Measurements from ENCODE around the gene RASL11B. TPM values are rescaled to one million over a fixed set of nuclear protein-coding genes. Genes with fewer than 3 reads are reported as not detected.

Gene RASL11B
- total and polyA plus RNA-seq, 2 of the 13 experiments (the other 11 are each of a cell fraction or from before 2014, with no cell fraction given): 0.07 to 0.20 TPM

DNA sequence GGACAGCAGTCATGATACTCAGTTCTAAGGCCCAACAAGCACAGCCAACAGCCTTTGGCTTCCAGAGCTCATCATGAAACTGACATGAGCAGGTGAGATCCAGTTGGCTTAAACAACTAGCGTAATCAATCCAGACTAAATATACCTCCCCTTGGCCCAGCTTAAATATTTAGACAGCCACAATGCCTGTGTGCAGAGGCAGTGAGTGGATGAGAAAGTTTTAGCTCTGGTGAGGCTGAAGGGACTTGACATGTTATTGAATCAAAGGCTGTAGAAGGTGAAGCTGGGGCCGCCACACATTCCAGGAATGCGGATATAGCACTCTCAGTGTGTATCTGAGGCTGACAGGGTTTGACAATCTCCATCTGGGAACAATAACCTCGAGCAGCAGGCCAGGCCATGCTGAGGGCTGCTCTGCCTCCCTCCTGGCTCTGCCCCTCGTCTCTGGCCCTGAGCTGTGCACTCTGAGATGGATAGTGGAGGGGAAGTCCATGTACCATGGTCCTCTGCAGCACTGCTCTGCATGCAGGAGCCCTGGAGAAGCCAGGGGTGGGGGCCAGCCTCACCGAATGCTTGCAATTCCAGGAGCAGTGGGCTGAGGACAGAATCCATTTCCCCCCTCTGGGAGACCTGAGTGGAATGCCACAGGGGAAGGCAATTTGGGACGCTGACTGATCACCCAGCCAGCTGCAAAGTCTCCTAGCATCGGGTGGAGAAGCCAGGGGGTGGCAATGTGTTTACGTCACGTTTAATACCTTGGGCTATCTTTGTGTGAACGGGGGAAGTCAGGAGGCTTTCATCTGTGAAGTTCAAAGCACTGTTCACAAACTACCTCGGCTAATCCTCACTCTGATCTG is 37.3 kb upstream of the RASL11B start (continued):
- TF ChIP-seq SOX13 (IDR thresholded peaks at IDR 0.05): no peak
- TF ChIP-seq SOX13 (CRISPR knock-in tag; conservative IDR thresholded peaks at IDR 0.05 in 1 of 2, IDR thresholded peaks at IDR 0.05 in 1 of 2): peak in 1 of 2 experiments; percentile 44; a peak in 1 of 4 replicates
- TF ChIP-seq TBX2 (CRISPR knock-in tag; IDR thresholded peaks at IDR 0.05; ENCODE audit: borderline replicate concordance): peak; percentile 66; the same call in 1 of the 2 replicates
- TF ChIP-seq ZMYM3 (CRISPR knock-in tag; IDR thresholded peaks at IDR 0.05): 0 out of 2 replicates have a peak, but pooled peaks have one; percentile 28
- TF ChIP-seq KLF6 (CRISPR knock-in tag; IDR thresholded peaks at IDR 0.05): no peak
- TF ChIP-seq NAIF1 (CRISPR knock-in tag; IDR thresholded peaks at IDR 0.05; ENCODE audit: borderline replicate concordance): no peak
- peak; percentile 45; the same call in 1 of the 2 replicates for TF ChIP-seq TARDBP (CRISPR knock-in tag; IDR thresholded peaks at IDR 0.05)
- peak; percentile 68; the same call in 1 of the 2 replicates for TF ChIP-seq ZNF292 (CRISPR knock-in tag; IDR thresholded peaks at IDR 0.05; ENCODE audit: borderline replicate concordance, low read depth)
- no peak for TF ChIP-seq PHF21A (CRISPR knock-in tag; IDR thresholded peaks at IDR 0.05)
- TF ChIP-seq MEIS2 (CRISPR knock-in tag; IDR thresholded peaks at IDR 0.05): peak; percentile 66
- peak; percentile 98 for TF ChIP-seq TEAD3 (CRISPR knock-in tag; optimal IDR thresholded peaks at IDR 0.05; ENCODE audit: borderline replicate concordance)
- no peak for TF ChIP-seq ATRX (CRISPR knock-in tag; IDR thresholded peaks at IDR 0.05; ENCODE audit: borderline replicate concordance)
- TF ChIP-seq HNF4A (CRISPR knock-in tag; IDR thresholded peaks at IDR 0.05): peak; percentile 27; the same call in 1 of the 2 replicates
- 0 out of 2 replicates have a peak, but pooled peaks have one; percentile 18 for TF ChIP-seq RXRA (CRISPR knock-in tag; IDR thresholded peaks at IDR 0.05)
- no peak for TF ChIP-seq RFXANK (CRISPR knock-in tag; IDR thresholded peaks at IDR 0.05)
- no peak for TF ChIP-seq HNRNPUL1 (IDR thresholded peaks at IDR 0.05; ENCODE audit: low read depth, low read length)
- TF ChIP-seq, protein P1, sequence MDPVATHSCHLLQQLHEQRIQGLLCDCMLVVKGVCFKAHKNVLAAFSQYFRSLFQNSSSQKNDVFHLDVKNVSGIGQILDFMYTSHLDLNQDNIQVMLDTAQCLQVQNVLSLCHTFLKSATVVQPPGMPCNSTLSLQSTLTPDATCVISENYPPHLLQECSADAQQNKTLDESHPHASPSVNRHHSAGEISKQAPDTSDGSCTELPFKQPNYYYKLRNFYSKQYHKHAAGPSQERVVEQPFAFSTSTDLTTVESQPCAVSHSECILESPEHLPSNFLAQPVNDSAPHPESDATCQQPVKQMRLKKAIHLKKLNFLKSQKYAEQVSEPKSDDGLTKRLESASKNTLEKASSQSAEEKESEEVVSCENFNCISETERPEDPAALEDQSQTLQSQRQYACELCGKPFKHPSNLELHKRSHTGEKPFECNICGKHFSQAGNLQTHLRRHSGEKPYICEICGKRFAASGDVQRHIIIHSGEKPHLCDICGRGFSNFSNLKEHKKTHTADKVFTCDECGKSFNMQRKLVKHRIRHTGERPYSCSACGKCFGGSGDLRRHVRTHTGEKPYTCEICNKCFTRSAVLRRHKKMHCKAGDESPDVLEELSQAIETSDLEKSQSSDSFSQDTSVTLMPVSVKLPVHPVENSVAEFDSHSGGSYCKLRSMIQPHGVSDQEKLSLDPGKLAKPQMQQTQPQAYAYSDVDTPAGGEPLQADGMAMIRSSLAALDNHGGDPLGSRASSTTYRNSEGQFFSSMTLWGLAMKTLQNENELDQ (CRISPR knock-in tag; IDR thresholded peaks at IDR 0.05; ENCODE audit: borderline replicate concordance): no peak
- no peak for TF ChIP-seq SRF (IDR thresholded peaks at IDR 0.05; ENCODE audit: low read depth, low read length)
- no peak for TF ChIP-seq NR2F1 (CRISPR knock-in tag; IDR thresholded peaks at IDR 0.05)
- no peak for TF ChIP-seq ZNF75D (CRISPR knock-in tag; IDR thresholded peaks at IDR 0.05; ENCODE audit: borderline replicate concordance)
- peak; percentile 64 for TF ChIP-seq ELF3 (CRISPR knock-in tag; IDR thresholded peaks at IDR 0.05)
- TF ChIP-seq RNF2 (conservative IDR thresholded peaks at IDR 0.05; ENCODE audit: low read depth): no peak
- no peak for TF ChIP-seq CEBPG (CRISPR knock-in tag; IDR thresholded peaks at IDR 0.05)
- TF ChIP-seq PHF8 (CRISPR knock-in tag; IDR thresholded peaks at IDR 0.05): no peak
- no peak for TF ChIP-seq NFYB (CRISPR knock-in tag; IDR thresholded peaks at IDR 0.05)
- TF ChIP-seq, protein P2, sequence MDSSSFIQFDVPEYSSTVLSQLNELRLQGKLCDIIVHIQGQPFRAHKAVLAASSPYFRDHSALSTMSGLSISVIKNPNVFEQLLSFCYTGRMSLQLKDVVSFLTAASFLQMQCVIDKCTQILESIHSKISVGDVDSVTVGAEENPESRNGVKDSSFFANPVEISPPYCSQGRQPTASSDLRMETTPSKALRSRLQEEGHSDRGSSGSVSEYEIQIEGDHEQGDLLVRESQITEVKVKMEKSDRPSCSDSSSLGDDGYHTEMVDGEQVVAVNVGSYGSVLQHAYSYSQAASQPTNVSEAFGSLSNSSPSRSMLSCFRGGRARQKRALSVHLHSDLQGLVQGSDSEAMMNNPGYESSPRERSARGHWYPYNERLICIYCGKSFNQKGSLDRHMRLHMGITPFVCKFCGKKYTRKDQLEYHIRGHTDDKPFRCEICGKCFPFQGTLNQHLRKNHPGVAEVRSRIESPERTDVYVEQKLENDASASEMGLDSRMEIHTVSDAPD (CRISPR knock-in tag; IDR thresholded peaks at IDR 0.05): 0 out of 2 replicates have a peak, but pooled peaks have one; percentile 27
- TF ChIP-seq ZBTB7B (CRISPR knock-in tag; IDR thresholded peaks at IDR 0.05): no peak

All from HepG2 (cell line).